ENCODE data around the gene DHX32. TPM values are rescaled to one million over a fixed set of nuclear protein-coding genes. Genes with fewer than 3 reads are reported as not detected.

DHX32 gene
- total RNA-seq, 1 experiment from 2014 or later = 28.0 TPM

GRCh38 chr10:125836746-125837145 lies 44.3 kb downstream of the DHX32 start:
- ATAC-seq = no peak
- Mint-ChIP-seq H3K36me3 (peaks cover 81% of the 10 kb centered on the region), H3K4me1 (no peaks in the 10 kb centered on the region), H3K9me3 (no peaks in the 10 kb centered on the region), H3K4me3 (no peak overlapping the region), H3K27me3 (ENCODE audit: low read depth) (no peaks in the 10 kb centered on the region), H3K27ac (no peak overlapping the region)
- POLR2A ChIA-PET = no interaction called here
- DNase-seq (ENCODE audit: low spot score) = no peak
- CTCF ChIA-PET = no interaction called here
- TF ChIP-seq ZSCAN18 (CRISPR knock-in tag; IDR thresholded peaks at IDR 0.05) (no peak), TP53 (CRISPR knock-in tag; IDR thresholded peaks at IDR 0.05) (no peak), GTF2I (CRISPR knock-in tag; conservative IDR thresholded peaks at IDR 0.05) (no peak), GRHL2 (CRISPR knock-in tag; IDR thresholded peaks at IDR 0.05; ENCODE audit: insufficient replicate concordance, severe bottlenecking) (no peak), JUN (CRISPR knock-in tag; IDR thresholded peaks at IDR 0.05) (no peak), ZNF396 (CRISPR knock-in tag; IDR thresholded peaks at IDR 0.05; ENCODE audit: borderline replicate concordance) (no peak), CREB1 (CRISPR knock-in tag; IDR thresholded peaks at IDR 0.05) (no peak), ZNF416 (CRISPR knock-in tag; IDR thresholded peaks at IDR 0.05) (no peak), CTCF (IDR thresholded peaks at IDR 0.05) (no peak), NR2C2 (CRISPR knock-in tag; IDR thresholded peaks at IDR 0.05) (no peak), MXD4 (CRISPR knock-in tag; IDR thresholded peaks at IDR 0.05; ENCODE audit: borderline replicate concordance) (no peak), NR3C1 (CRISPR knock-in tag; conservative IDR thresholded peaks at IDR 0.05; ENCODE audit: low read depth) (no peak), TCF7 (CRISPR knock-in tag; IDR thresholded peaks at IDR 0.05; ENCODE audit: low read depth) (no peak), ELF4 (CRISPR knock-in tag; IDR thresholded peaks at IDR 0.05; ENCODE audit: low read depth) (no peak)
- TF ChIP-seq, protein P1, sequence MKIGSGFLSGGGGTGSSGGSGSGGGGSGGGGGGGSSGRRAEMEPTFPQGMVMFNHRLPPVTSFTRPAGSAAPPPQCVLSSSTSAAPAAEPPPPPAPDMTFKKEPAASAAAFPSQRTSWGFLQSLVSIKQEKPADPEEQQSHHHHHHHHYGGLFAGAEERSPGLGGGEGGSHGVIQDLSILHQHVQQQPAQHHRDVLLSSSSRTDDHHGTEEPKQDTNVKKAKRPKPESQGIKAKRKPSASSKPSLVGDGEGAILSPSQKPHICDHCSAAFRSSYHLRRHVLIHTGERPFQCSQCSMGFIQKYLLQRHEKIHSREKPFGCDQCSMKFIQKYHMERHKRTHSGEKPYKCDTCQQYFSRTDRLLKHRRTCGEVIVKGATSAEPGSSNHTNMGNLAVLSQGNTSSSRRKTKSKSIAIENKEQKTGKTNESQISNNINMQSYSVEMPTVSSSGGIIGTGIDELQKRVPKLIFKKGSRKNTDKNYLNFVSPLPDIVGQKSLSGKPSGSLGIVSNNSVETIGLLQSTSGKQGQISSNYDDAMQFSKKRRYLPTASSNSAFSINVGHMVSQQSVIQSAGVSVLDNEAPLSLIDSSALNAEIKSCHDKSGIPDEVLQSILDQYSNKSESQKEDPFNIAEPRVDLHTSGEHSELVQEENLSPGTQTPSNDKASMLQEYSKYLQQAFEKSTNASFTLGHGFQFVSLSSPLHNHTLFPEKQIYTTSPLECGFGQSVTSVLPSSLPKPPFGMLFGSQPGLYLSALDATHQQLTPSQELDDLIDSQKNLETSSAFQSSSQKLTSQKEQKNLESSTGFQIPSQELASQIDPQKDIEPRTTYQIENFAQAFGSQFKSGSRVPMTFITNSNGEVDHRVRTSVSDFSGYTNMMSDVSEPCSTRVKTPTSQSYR (CRISPR knock-in tag; IDR thresholded peaks at IDR 0.05) = no peak

GRCh38 chr10:125828311-125828710 lies 52.8 kb downstream of the DHX32 start:
- no peaks in the 10 kb centered on the region for H3K27me3 Mint-ChIP-seq (ENCODE audit: low read depth)
- no peak overlapping the region for H3K4me3 Mint-ChIP-seq
- no peak for DNase-seq (ENCODE audit: low spot score)
- no peak for ATAC-seq
- peaks cover 71% of the 10 kb centered on the region for H3K36me3 Mint-ChIP-seq
- H3K9me3 Mint-ChIP-seq = no peaks in the 10 kb centered on the region
- H3K27ac Mint-ChIP-seq = no peak overlapping the region
- no peaks in the 10 kb centered on the region; the same call in 1 of the 2 replicates for H3K4me1 Mint-ChIP-seq
- CTCF ChIA-PET = no interaction called here
- POLR2A ChIA-PET = no interaction called here
- TF ChIP-seq CBFB (CRISPR knock-in tag; IDR thresholded peaks at IDR 0.05; ENCODE audit: low read depth) (no peak), NFATC4 (CRISPR knock-in tag; IDR thresholded peaks at IDR 0.05) (no peak), CREB1 (CRISPR knock-in tag; IDR thresholded peaks at IDR 0.05) (no peak), FOXP1 (CRISPR knock-in tag; IDR thresholded peaks at IDR 0.05; ENCODE audit: borderline replicate concordance) (no peak), RORB (CRISPR knock-in tag; IDR thresholded peaks at IDR 0.05) (no peak), ZNF532 (CRISPR knock-in tag; IDR thresholded peaks at IDR 0.05; ENCODE audit: borderline replicate concordance) (no peak), NFE2L1 (CRISPR knock-in tag; IDR thresholded peaks at IDR 0.05) (no peak)
- TF ChIP-seq, protein P2, sequence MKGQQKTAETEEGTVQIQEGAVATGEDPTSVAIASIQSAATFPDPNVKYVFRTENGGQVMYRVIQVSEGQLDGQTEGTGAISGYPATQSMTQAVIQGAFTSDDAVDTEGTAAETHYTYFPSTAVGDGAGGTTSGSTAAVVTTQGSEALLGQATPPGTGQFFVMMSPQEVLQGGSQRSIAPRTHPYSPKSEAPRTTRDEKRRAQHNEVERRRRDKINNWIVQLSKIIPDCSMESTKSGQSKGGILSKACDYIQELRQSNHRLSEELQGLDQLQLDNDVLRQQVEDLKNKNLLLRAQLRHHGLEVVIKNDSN (CRISPR knock-in tag; IDR thresholded peaks at IDR 0.05) = no peak
- TF ChIP-seq, protein P3, sequence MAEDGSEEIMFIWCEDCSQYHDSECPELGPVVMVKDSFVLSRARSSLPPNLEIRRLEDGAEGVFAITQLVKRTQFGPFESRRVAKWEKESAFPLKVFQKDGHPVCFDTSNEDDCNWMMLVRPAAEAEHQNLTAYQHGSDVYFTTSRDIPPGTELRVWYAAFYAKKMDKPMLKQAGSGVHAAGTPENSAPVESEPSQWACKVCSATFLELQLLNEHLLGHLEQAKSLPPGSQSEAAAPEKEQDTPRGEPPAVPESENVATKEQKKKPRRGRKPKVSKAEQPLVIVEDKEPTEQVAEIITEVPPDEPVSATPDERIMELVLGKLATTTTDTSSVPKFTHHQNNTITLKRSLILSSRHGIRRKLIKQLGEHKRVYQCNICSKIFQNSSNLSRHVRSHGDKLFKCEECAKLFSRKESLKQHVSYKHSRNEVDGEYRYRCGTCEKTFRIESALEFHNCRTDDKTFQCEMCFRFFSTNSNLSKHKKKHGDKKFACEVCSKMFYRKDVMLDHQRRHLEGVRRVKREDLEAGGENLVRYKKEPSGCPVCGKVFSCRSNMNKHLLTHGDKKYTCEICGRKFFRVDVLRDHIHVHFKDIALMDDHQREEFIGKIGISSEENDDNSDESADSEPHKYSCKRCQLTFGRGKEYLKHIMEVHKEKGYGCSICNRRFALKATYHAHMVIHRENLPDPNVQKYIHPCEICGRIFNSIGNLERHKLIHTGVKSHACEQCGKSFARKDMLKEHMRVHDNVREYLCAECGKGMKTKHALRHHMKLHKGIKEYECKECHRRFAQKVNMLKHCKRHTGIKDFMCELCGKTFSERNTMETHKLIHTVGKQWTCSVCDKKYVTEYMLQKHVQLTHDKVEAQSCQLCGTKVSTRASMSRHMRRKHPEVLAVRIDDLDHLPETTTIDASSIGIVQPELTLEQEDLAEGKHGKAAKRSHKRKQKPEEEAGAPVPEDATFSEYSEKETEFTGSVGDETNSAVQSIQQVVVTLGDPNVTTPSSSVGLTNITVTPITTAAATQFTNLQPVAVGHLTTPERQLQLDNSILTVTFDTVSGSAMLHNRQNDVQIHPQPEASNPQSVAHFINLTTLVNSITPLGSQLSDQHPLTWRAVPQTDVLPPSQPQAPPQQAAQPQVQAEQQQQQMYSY (CRISPR knock-in tag; IDR thresholded peaks at IDR 0.05) = no peak
